Measurements from ENCODE around the gene ZMIZ1.

The ZMIZ1 gene

DNA sequence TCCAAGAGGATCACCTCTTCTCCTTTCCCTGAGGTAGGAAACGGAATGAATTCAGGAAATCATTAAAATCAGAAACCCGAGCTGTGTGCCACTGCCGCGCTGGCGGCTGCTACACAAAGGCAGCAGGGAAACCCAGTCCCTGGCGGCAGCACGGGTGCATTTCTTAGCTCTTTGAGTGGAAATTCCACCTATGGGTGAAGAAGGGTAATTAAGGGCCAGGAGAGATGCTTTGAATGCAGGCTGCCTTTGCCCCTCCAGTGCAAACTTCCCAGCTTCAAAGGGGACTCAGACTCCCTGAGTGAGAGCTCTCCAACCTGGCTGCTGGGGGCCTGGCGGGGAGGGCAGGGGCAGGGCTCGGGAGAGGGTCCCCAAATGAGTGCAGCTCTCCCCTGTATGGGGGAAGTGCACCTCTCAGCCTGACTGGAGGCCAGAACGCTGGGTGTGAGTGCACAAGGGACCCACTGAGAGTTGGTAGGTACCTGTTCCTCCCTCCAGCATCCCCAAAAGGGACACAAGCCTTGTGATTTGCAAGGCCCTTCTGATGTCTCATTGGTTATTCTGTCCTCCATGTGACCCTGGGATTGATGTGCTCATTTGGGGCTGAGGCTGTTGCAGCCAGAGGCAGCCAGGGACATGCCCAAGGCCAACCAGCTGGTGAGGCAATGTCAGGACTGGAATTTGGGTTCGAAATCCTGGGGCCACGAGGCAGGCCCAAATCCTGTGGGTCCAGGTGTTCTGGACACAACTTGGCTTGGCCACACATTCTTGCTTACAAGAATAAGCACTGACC, 16.3 kb upstream of the ZMIZ1 start:
- DNase-seq, result no peak

- no peak for DNase-seq
Observed at GRCh38 chr10:79053081-79053434, 15.7 kb upstream of the ZMIZ1 start.

GRCh38 chr10:79053481-79054202, 15.1 kb upstream of the ZMIZ1 start:
- DNase-seq, result no peak

- DNase-seq, result no peak
Observed at GRCh38 chr10:79054203-79055099, 14.3 kb upstream of the ZMIZ1 start.

- DNase-seq, result no peak
Observed at GRCh38 chr10:79055100-79055782, 13.5 kb upstream of the ZMIZ1 start.

DNA sequence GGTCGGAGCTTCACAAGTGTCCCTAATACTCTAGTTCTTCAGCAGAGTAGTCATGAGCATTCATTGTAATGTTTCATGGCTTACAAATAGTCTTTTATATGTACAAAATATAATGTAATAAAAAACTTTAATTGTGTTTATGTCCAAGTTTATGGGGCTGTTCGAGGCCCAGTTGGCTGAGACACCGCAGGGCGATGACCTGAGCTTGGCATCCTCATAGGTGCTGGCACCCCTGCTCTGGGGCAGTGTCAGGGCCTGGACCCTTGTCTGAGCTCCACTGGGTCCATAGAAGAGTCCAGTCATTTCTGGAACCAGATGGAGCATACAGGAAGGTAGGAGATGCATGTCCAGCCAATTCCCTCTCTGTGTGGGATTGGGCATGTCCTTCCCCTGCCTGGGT, 12.9 kb upstream of the ZMIZ1 start:
- DNase-seq, result no peak

GRCh38 chr10:79056361-79056735, 12.4 kb upstream of the ZMIZ1 start:
- DNase-seq, result no peak

DNA sequence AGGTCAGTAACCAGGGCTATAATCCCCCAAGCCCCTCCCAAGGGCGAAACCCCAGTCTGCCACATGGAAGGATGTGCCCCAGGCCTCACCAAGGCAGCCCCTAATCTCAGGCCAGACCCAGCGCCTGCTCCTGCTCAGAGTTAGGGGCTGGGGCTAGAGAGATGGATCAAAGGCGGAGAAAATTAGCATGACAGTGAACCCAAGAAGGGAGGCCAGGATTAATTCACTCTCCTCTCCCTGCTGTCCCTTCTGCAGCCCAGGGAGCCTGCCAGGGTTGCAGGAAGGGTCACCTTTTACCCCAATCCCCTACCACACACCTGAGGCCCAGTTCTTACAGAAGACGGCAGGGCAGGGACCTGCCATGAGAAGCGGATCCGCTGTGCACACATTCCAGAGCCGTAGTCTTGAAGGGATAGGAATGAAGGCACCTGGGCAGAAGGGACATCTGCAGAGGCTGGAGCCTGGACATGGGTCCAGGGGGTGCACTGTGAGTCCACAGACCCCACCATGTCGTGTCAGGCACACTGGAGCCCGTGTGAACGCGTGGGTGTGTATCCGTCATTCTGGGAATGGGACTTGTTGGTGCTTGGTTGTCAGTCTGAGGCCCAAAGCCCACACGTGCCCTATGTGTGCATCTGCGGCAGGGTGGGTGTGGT, 11.9 kb upstream of the ZMIZ1 start:
- DNase-seq, result no peak

- no peak for DNase-seq
Observed at GRCh38 chr10:79057481-79058275, 11.1 kb upstream of the ZMIZ1 start.

DNA sequence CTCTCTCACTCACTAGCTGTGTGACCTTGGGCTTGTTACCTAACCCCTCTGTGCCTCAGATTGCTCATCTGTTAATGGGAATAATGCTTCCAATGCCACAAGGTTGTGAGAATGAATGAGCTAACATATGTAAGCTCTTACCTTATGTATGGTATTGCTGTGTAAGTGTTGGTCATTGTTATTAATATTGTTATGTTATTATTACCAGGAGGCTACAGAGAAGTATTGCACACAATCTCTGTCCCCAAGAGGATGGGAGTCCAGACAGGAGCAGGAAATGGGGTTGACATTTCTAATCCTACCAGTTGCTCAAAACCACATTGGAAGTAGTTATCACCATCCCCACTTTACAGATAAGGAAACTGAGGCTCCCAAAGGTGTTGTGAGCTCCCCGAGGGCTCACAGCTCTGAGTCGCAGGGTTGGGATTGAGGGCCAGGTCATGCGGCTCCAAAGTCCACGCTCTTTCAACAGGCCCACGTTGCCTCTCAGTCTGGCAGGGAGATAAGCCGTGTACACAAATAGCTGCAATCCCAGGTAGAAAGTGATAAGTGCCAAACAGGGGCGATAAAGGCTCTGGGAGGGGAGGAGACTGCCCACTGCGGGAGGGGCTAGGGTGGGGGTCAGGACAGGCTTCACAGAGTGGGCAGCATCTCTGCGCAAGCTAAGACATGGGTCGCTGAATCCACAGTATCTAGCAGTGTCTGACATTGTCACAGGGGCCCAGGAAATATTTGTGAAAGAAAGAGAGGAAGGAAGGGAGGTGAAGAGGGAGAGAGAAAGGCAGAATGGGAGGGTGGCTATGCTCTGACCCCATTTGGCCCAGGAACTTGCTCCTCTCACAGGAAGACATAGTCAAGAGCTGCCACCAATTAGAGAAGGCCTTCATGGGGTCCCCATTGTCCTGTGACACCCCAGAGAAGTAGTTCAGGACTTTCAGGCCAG, 9.6 kb upstream of the ZMIZ1 start:
- no peak for DNase-seq

- no peak for DNase-seq
Observed at GRCh38 chr10:79059859-79060379, 8.8 kb upstream of the ZMIZ1 start.

GRCh38 chr10:79060641-79061255, 8.0 kb upstream of the ZMIZ1 start:
- no peak for DNase-seq

- DNase-seq, result no peak
Observed at GRCh38 chr10:79061441-79062315, 7.1 kb upstream of the ZMIZ1 start.

- DNase-seq, result no peak
Observed at GRCh38 chr10:79063071-79063491, 5.7 kb upstream of the ZMIZ1 start.

DNA sequence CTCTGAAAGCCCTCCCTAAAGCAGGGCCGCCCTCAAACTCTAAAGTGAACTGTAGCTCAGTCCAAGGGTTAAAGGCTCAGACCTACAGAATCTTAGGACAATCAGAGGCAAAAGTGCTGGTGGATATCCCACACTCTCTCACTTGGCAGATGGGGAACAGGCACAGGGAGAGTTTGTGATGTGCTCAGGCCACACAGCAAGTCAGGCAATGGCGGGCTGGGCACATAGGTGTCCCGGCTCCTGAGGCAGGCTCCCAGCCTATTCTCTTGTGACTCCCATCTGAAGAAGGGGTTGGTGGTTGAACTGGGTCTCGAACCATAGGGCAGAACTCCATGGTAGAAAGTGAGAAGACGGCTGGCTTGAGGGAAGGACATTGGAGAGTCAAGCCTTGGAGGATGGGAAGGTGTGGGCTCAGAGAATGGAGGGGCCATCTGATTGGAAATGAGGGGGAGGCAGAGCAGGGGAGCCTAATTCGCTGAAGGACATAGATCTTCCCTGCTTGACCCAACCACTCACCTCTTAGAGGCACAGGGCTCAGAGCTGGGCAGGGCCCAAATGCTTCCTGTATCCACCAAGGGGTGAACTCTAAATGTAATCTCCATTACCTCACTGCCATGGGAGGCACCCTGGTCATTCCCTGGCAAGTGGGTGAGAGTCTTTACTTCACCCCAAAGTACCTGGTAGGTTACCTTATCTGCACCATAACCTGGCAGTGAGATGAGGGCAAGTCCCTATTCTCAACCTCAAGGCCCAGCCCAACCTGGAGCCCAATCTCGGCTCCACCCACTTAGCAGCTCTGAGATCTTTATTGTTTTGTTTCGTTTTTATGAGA, 4.9 kb upstream of the ZMIZ1 start:
- DNase-seq, result no peak

DNA sequence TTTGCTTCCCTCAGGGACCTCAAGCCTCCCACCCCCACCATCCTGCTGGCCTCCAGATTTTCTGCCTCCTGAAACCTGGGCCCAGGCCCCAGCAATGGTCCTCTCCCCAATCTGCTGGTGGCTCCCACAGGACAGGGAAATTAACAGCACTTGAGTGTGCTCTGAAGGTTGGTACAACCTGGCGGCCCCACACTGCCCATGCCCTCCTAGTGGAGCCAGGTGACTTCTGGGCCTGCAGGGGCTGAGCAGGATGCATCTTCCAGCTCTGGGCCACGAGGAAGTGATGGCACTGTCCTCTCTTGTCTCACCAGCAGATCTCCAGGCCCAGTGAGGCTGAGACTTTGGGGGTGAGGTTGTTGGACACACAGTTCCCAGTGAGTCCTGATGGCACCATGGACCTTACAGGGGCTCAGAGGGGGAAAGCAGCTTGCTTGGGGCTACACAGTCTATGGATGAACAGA, 3.6 kb upstream of the ZMIZ1 start:
- DNase-seq, result no peak

GRCh38 chr10:79065853-79066252, 2.9 kb upstream of the ZMIZ1 start:
- no peak for DNase-seq
